Uterus (tissue), 2 donors: ENCODE results near the gene RAB6B.

ENCODE experiments used
- CTCF ChIP-seq, 4 experiments: fragments of 200-600 bp in 2 of 4; fragments of 450-650 bp in 2 of 4; sonication (generic) in 2 of 4; IDR thresholded peaks; one replicate each; pipeline ENCODE4 v1.5.1; 2016 to 2019; ENCODE audit warnings: antibody characterized with exemption in 4 of 4, mild to moderate bottlenecking in 2 of 4, moderate library complexity in 1 of 4
- POLR2A ChIP-seq, 2 donors: fragments of 450-650 bp; IDR thresholded peaks; one replicate each; pipeline ENCODE4 v1.6.1; 2016; ENCODE audit warnings: antibody characterized with exemption in 2 of 2, mild to moderate bottlenecking in 1 of 2, moderate library complexity in 1 of 2

- no peak for TF ChIP-seq POLR2A (IDR thresholded peaks at IDR 0.05)
- no peak for TF ChIP-seq CTCF (IDR thresholded peaks at IDR 0.05)
Observed at GRCh38 chr3:133853925-133854227, 41.8 kb downstream of the RAB6B start.
